Keratinocyte (primary cell): Measurements from ENCODE around the gene ARL15.

Experiments used
- CTCF ChIP-seq, 3 experiments: IDR thresholded peaks in 1 of 3; conservative IDR thresholded peaks in 1 of 3; optimal IDR thresholded peaks in 1 of 3; 2 replicates in 2 of 3; 3 replicates in 1 of 3; pipeline versions ENCODE3 to v1.5.1; 2011; ENCODE audit warnings: low read length in 3 of 3, mild to moderate bottlenecking in 3 of 3, moderate library complexity in 2 of 3, control low read depth in 1 of 3, inconsistent platforms in 1 of 3; ENCODE audit not compliant: insufficient read depth in 2 of 3; ENCODE audit errors: extremely low read depth in 1 of 3
- EZH2 ChIP-seq: IDR thresholded peaks from one replicate; pipeline ENCODE4 v1.6.1; 2012; ENCODE audit warnings: inconsistent platforms, mild to moderate bottlenecking, low read length, moderate library complexity

GRCh38 chr5:53893626-53894025 lies 416.7 kb downstream of the ARL15 start:
- TF ChIP-seq CTCF (optimal IDR thresholded peaks at IDR 0.05 in 1 of 3, IDR thresholded peaks at IDR 0.05 in 1 of 3, conservative IDR thresholded peaks at IDR 0.05 in 1 of 3; ENCODE audit: extremely low read depth in 1 of 3, insufficient read depth in 2 of 3, low read length in 3 of 3) (no peak), EZH2 (no peak)
